Measurements from ENCODE around the gene SH3BP4. TPM values are rescaled to one million over a fixed set of nuclear protein-coding genes. Genes with fewer than 3 reads are reported as not detected.

SH3BP4 gene
- total RNA-seq, 1 donor from 2014 or later: 29.6 TPM

GRCh38 chr2:235063471-235063961, 111.7 kb downstream of the SH3BP4 start:
- intact Hi-C loops (cut with DNase I): no loop called here
- Histone ChIP-seq H3K36me3 (no peaks in the 10 kb centered on the region), H3K27me3 (no peaks in the 10 kb centered on the region), H3K4me1 (no peaks in the 10 kb centered on the region), H3K27ac (no peak overlapping the region), H3K4me3 (no peak overlapping the region), H3K9me3 (no peaks in the 10 kb centered on the region)
- DNase-seq: no peak
- ATAC-seq: no peak
- no peak for TF ChIP-seq CTCF (IDR thresholded peaks at IDR 0.05)

GRCh38 chr2:235064976-235065375, 113.2 kb downstream of the SH3BP4 start:
- no peaks in the 10 kb centered on the region for H3K4me1 ChIP-seq
- no peak overlapping the region for H3K27ac ChIP-seq
- no peak overlapping the region for H3K4me3 ChIP-seq
- no peaks in the 10 kb centered on the region for H3K27me3 ChIP-seq
- DNase-seq: no peak
- no peak for TF ChIP-seq CTCF (IDR thresholded peaks at IDR 0.05)
- ATAC-seq: no peak
- no peaks in the 10 kb centered on the region for H3K36me3 ChIP-seq
- no peaks in the 10 kb centered on the region for H3K9me3 ChIP-seq
- intact Hi-C loops (cut with DNase I): no loop called here

- ATAC-seq (no peak), DNase-seq (no peak)
- intact Hi-C loops (cut with DNase I): no loop called here
- no peak for TF ChIP-seq CTCF (IDR thresholded peaks at IDR 0.05)
- Histone ChIP-seq H3K27ac (no peak overlapping the region), H3K9me3 (no peaks in the 10 kb centered on the region), H3K4me1 (no peaks in the 10 kb centered on the region), H3K27me3 (no peaks in the 10 kb centered on the region), H3K36me3 (no peaks in the 10 kb centered on the region), H3K4me3 (no peak overlapping the region)
Observed at GRCh38 chr2:235066490-235066889, 114.7 kb downstream of the SH3BP4 start.

GRCh38 chr2:235066895-235067294, 115.1 kb downstream of the SH3BP4 start:
- DNase-seq: no peak
- H3K27ac ChIP-seq: no peak overlapping the region
- H3K36me3 ChIP-seq: no peaks in the 10 kb centered on the region
- no peaks in the 10 kb centered on the region for H3K4me1 ChIP-seq
- intact Hi-C loops (cut with DNase I): no loop called here
- no peak overlapping the region for H3K4me3 ChIP-seq
- TF ChIP-seq CTCF (IDR thresholded peaks at IDR 0.05): no peak
- ATAC-seq: no peak
- no peaks in the 10 kb centered on the region for H3K9me3 ChIP-seq
- no peaks in the 10 kb centered on the region for H3K27me3 ChIP-seq

- no peak for TF ChIP-seq CTCF (IDR thresholded peaks at IDR 0.05)
- H3K27ac ChIP-seq: no peak overlapping the region
- intact Hi-C loops (cut with DNase I): no loop called here
- no peak overlapping the region for H3K4me3 ChIP-seq
- H3K27me3 ChIP-seq: no peaks in the 10 kb centered on the region
- no peak for DNase-seq
- H3K4me1 ChIP-seq: no peaks in the 10 kb centered on the region
- H3K9me3 ChIP-seq: no peaks in the 10 kb centered on the region
- ATAC-seq: no peak
- no peaks in the 10 kb centered on the region for H3K36me3 ChIP-seq
Observed at GRCh38 chr2:235068701-235069100, 116.9 kb downstream of the SH3BP4 start.

- intact Hi-C loops (cut with DNase I): no loop called here
- ATAC-seq: no peak
- no peak for DNase-seq
- H3K36me3 ChIP-seq: no peaks in the 10 kb centered on the region
- no peaks in the 10 kb centered on the region for H3K27me3 ChIP-seq
- H3K4me1 ChIP-seq: no peaks in the 10 kb centered on the region
- no peak overlapping the region for H3K27ac ChIP-seq
- H3K9me3 ChIP-seq: no peaks in the 10 kb centered on the region
- H3K4me3 ChIP-seq: no peak overlapping the region
- no peak for TF ChIP-seq CTCF (IDR thresholded peaks at IDR 0.05)
Observed at GRCh38 chr2:235070063-235070706, 118.4 kb downstream of the SH3BP4 start.

Measured in upper lobe of right lung (tissue), 1 donor.